Measurements from ENCODE around the gene PBRM1. TPM values are rescaled to one million over a fixed set of nuclear protein-coding genes. Genes with fewer than 3 reads are reported as not detected.

The PBRM1 gene
- total and polyA plus RNA-seq, 2 of the 13 experiments (the other 11 are each of a cell fraction or from before 2014, with no cell fraction given): 10.9 to 33.2 TPM

DNA sequence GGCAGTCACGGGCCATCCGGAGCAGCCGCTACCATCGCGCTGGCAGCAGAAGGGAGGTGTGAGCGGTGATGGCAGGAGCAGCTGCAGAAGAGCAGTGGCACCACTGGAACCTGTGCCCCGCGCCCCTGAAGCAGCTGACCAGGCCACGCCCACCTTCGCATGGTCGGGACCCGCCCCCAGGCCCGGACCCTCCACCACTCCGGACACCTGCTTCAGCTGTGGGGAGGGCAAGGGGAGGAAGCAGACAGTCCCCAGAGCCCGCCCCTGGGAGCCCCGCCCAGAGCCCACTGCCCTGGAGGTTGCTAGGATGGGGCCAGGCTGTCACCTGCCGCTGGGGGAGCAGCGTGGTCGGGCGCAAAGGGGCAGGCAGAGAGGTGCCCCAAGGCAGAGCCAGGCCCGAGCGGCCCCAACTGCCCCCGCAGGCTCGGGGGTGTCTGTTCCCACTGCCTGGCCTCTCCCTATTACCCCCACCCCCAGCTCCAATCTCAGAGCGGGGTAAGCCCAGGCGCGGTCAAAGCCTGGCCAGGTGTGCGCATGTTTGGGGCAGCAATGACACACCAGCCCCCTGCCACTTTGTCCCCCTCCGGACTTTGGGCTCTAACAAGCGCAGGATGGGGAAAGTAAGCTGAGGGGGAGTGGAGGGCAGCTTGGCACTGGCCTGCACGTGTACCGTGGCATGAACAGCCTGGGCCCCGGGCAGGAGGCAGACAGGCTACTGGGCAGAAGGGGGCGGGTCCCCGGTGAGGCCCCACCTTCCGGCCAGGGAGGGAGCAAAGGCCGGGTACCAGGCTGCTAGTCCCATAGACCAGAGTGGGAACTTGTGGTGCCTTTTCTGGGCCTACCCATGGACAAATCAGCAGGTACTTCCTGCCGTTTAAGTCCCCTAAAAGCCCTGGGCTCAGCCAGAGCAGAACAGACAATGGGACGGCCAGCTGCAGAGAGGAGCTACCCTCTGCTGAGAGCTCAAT lies 28.9 kb upstream of the PBRM1 start (continued):
- TF ChIP-seq, protein P1, sequence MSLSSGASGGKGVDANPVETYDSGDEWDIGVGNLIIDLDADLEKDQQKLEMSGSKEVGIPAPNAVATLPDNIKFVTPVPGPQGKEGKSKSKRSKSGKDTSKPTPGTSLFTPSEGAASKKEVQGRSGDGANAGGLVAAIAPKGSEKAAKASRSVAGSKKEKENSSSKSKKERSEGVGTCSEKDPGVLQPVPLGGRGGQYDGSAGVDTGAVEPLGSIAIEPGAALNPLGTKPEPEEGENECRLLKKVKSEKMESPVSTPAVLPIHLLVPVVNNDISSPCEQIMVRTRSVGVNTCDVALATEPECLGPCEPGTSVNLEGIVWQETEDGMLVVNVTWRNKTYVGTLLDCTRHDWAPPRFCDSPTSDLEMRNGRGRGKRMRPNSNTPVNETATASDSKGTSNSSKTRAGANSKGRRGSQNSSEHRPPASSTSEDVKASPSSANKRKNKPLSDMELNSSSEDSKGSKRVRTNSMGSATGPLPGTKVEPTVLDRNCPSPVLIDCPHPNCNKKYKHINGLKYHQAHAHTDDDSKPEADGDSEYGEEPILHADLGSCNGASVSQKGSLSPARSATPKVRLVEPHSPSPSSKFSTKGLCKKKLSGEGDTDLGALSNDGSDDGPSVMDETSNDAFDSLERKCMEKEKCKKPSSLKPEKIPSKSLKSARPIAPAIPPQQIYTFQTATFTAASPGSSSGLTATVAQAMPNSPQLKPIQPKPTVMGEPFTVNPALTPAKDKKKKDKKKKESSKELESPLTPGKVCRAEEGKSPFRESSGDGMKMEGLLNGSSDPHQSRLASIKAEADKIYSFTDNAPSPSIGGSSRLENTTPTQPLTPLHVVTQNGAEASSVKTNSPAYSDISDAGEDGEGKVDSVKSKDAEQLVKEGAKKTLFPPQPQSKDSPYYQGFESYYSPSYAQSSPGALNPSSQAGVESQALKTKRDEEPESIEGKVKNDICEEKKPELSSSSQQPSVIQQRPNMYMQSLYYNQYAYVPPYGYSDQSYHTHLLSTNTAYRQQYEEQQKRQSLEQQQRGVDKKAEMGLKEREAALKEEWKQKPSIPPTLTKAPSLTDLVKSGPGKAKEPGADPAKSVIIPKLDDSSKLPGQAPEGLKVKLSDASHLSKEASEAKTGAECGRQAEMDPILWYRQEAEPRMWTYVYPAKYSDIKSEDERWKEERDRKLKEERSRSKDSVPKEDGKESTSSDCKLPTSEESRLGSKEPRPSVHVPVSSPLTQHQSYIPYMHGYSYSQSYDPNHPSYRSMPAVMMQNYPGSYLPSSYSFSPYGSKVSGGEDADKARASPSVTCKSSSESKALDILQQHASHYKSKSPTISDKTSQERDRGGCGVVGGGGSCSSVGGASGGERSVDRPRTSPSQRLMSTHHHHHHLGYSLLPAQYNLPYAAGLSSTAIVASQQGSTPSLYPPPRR (CRISPR knock-in tag; IDR thresholded peaks at IDR 0.05; ENCODE audit: borderline replicate concordance): no peak
- TF ChIP-seq HNRNPL (IDR thresholded peaks at IDR 0.05; ENCODE audit: low read depth, low read length) (peak; percentile 97), ZNF3 (CRISPR knock-in tag; IDR thresholded peaks at IDR 0.05) (no peak), HDAC6 (IDR thresholded peaks at IDR 0.05; ENCODE audit: low read depth, low read length) (no peak), ZFP90 (CRISPR knock-in tag; IDR thresholded peaks at IDR 0.05; ENCODE audit: borderline replicate concordance) (no peak)
- TF ChIP-seq, protein P2, sequence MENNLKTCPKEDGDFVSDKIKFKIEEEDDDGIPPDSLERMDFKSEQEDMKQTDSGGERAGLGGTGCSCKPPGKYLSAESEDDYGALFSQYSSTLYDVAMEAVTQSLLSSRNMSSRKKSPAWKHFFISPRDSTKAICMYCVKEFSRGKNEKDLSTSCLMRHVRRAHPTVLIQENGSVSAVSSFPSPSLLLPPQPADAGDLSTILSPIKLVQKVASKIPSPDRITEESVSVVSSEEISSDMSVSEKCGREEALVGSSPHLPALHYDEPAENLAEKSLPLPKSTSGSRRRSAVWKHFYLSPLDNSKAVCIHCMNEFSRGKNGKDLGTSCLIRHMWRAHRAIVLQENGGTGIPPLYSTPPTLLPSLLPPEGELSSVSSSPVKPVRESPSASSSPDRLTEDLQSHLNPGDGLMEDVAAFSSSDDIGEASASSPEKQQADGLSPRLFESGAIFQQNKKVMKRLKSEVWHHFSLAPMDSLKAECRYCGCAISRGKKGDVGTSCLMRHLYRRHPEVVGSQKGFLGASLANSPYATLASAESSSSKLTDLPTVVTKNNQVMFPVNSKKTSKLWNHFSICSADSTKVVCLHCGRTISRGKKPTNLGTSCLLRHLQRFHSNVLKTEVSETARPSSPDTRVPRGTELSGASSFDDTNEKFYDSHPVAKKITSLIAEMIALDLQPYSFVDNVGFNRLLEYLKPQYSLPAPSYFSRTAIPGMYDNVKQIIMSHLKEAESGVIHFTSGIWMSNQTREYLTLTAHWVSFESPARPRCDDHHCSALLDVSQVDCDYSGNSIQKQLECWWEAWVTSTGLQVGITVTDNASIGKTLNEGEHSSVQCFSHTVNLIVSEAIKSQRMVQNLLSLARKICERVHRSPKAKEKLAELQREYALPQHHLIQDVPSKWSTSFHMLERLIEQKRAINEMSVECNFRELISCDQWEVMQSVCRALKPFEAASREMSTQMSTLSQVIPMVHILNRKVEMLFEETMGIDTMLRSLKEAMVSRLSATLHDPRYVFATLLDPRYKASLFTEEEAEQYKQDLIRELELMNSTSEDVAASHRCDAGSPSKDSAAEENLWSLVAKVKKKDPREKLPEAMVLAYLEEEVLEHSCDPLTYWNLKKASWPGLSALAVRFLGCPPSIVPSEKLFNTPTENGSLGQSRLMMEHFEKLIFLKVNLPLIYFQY (CRISPR knock-in tag; IDR thresholded peaks at IDR 0.05; ENCODE audit: borderline replicate concordance): no peak
